ENCODE data around the gene ZNF397.

DNA sequence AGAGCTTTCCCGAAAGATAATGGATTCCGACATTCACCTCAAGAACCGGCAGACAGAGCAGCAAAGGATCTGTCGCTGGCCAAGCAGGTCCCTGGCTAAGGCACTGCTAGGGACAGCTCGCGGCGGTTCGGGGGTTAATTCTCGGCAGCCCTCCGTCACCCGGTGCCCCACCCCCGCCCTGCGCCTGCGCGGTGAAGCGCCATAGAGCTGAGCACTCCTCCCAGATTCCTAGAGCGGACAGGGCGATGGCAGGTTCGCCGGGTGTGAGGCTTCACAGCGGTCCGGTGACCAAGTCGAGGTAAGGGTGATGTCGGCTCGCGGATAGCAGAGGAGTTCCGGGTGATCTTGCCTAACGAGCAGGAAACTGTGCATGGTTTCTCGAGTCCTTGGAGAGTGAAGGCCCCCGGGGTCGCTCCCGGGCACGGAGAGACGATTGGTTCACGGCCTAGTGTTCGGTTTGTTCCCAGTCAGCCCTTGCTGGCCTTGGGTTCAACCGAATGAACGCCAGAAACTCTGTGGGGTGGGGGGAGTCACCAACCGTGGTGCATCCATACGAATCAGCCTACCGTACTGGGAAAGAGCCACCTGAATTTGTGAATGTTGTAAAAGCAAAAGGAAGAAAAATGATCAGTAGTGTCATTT is 49.4 kb downstream of the ZNF397 start, which contains the start of gene ZSCAN30:
- TF ChIP-seq, protein P1, sequence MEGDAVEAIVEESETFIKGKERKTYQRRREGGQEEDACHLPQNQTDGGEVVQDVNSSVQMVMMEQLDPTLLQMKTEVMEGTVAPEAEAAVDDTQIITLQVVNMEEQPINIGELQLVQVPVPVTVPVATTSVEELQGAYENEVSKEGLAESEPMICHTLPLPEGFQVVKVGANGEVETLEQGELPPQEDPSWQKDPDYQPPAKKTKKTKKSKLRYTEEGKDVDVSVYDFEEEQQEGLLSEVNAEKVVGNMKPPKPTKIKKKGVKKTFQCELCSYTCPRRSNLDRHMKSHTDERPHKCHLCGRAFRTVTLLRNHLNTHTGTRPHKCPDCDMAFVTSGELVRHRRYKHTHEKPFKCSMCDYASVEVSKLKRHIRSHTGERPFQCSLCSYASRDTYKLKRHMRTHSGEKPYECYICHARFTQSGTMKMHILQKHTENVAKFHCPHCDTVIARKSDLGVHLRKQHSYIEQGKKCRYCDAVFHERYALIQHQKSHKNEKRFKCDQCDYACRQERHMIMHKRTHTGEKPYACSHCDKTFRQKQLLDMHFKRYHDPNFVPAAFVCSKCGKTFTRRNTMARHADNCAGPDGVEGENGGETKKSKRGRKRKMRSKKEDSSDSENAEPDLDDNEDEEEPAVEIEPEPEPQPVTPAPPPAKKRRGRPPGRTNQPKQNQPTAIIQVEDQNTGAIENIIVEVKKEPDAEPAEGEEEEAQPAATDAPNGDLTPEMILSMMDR (IDR thresholded peaks at IDR 0.05; ENCODE audit: low read depth, low read length, poor library complexity, severe bottlenecking), result no peak
- no peak for TF ChIP-seq EZH2phosphoT487 (IDR thresholded peaks at IDR 0.05; ENCODE audit: borderline replicate concordance, low read length)

Data from DOHH2 (cell line).